GM13976 (cell line): ENCODE measurements around the gene DBH.

Experiments used
- DNase-seq: peaks from one replicate; pipeline ENCODE4 v3.0.0; 2012; ENCODE audit warnings: low spot score
- in situ Hi-C: fragments of 300-500 bp; cut with MboI; formaldehyde crosslinking; loops from one replicate; pipeline ENCODE4 v1.12.0; 2022; ENCODE audit warnings: low sequenced_read_pairs, mixed read lengths, inconsistent platforms; ENCODE audit not compliant: unreplicated experiment
- TF ChIP-seq, protein P1 (sequence below): IDR thresholded peaks from 2 replicates; pipeline ENCODE4 v1.5.1; 2012; ENCODE audit warnings: borderline replicate concordance, mild to moderate bottlenecking; ENCODE audit not compliant: insufficient read depth; ENCODE audit errors: extremely low read depth, missing control alignments, control extremely low read depth

The DBH gene

DNA sequence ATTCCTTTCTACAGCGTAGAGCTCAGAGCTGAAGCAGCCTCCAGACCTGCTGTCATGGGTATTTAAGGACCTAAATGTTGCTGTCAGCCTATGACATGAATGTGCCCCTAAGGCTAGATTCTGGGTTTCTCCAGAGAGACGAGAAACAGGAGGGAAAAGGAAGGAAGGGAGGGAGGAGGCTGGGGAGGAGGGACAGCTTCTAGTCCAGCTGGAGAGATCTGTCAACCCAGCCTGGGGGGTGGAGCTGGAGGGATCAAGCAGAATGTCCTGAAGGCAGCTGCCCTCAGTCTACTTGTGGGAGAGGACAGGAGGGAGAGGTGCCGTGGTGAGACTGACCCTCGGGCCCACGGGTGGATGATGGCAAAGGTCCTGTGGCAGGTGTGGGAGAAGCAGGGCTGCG, 1.1 kb upstream of the DBH start:
- TF ChIP-seq, protein P1, sequence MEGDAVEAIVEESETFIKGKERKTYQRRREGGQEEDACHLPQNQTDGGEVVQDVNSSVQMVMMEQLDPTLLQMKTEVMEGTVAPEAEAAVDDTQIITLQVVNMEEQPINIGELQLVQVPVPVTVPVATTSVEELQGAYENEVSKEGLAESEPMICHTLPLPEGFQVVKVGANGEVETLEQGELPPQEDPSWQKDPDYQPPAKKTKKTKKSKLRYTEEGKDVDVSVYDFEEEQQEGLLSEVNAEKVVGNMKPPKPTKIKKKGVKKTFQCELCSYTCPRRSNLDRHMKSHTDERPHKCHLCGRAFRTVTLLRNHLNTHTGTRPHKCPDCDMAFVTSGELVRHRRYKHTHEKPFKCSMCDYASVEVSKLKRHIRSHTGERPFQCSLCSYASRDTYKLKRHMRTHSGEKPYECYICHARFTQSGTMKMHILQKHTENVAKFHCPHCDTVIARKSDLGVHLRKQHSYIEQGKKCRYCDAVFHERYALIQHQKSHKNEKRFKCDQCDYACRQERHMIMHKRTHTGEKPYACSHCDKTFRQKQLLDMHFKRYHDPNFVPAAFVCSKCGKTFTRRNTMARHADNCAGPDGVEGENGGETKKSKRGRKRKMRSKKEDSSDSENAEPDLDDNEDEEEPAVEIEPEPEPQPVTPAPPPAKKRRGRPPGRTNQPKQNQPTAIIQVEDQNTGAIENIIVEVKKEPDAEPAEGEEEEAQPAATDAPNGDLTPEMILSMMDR, result no peak
- in situ Hi-C loops, result no loop called here
- DNase-seq, result no peak

- DNase-seq, result no peak
- TF ChIP-seq, protein P1, result no peak
- in situ Hi-C loops, result no loop called here
Observed at GRCh38 chr9:133636902-133637301, 739 bp downstream of the DBH start.

- TF ChIP-seq, protein P1, result no peak
- in situ Hi-C loops, result no loop called here
- DNase-seq, result no peak
Observed at GRCh38 chr9:133637451-133638055, 1.4 kb downstream of the DBH start.

GRCh38 chr9:133638076-133638475, 1.9 kb downstream of the DBH start:
- in situ Hi-C loops, result no loop called here
- TF ChIP-seq, protein P1, result no peak

DNA sequence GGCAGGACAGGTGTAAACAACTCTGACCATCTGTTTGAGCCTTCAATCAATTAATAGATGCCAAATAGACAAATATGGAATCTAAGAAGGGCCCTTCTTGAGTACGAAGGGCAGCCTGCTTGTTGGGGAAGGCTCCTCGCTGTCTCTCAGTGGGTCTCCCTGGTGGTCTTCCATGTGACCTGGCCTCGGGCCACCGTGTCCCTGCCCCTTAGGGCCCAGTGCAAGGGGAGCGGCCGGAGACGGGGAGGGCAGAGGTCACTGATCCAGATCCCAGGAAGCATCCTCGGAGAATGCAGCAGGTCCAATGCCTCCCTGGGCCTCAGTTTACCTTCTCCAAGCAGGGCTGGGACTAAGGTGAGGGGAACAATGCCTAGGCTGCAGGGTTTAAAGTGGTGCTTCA, 2.5 kb downstream of the DBH start:
- no peak for DNase-seq
- in situ Hi-C loops, result no loop called here
- TF ChIP-seq, protein P1, result no peak

More at GRCh38 chr9:133638076-133638475, 1.9 kb downstream of the DBH start:
- DNase-seq, result no peak

- DNase-seq, result no peak
- in situ Hi-C loops, result no loop called here
- TF ChIP-seq, protein P1, result no peak
Observed at GRCh38 chr9:133639613-133640012, 3.5 kb downstream of the DBH start.
